Ectodermal cell (in vitro differentiated cells): ENCODE measurements around the gene GABRE. TPM values are rescaled to one million over a fixed set of nuclear protein-coding genes. Genes with fewer than 3 reads are reported as not detected.

Source experiments
- H3K27ac ChIP-seq: 2 replicates; pipeline ENCODE4 v1.7.0; 2013; ENCODE audit warnings: mild to moderate bottlenecking, low read depth, low read length; ENCODE audit not compliant: insufficient read depth, poor library complexity, severe bottlenecking
- H3K27me3 ChIP-seq: 2 replicates; pipeline ENCODE4 v1.7.0; 2013; ENCODE audit warnings: mild to moderate bottlenecking, low read length; ENCODE audit not compliant: insufficient read depth, control insufficient read depth, poor library complexity, severe bottlenecking
- H3K36me3 ChIP-seq: one replicate; pipeline ENCODE4 v1.7.0; 2013; ENCODE audit warnings: low read length; ENCODE audit not compliant: control insufficient read depth, insufficient read depth
- H3K4me1 ChIP-seq: one replicate; pipeline ENCODE4 v1.7.0; 2013; ENCODE audit warnings: low read length; ENCODE audit not compliant: control insufficient read depth, insufficient read depth
- H3K4me3 ChIP-seq: 2 replicates; pipeline ENCODE4 v1.7.0; 2013; ENCODE audit warnings: low read depth, low read length, control low read depth; ENCODE audit not compliant: insufficient read depth
- H3K9me3 ChIP-seq: 2 replicates; pipeline ENCODE4 v1.7.0; 2013; ENCODE audit warnings: mild to moderate bottlenecking, low read length, moderate library complexity; ENCODE audit not compliant: control insufficient read depth
- WGBS, 2 experiments: methylation state at CpG; one replicate each; pipeline ENCODE4 v1.1.7; 2013; ENCODE audit warnings: missing lambda C conversion rate in 2 of 2; 5-methylcytosine and 5-hydroxymethylcytosine counted together
- polyA plus RNA-seq, 4 experiments: library from polyadenylated mRNA; stranded (reverse); fragments of 50-300 nt; gene quantifications; one replicate each; pipeline ENCODE4 v1.2.3, GENCODE V29; 2013

The GABRE gene
- 3.7 TPM for polyA plus RNA-seq (2013, experiment 1 of 4)
- 3.1 TPM for polyA plus RNA-seq (2013, experiment 2 of 4)
- polyA plus RNA-seq (2013, experiment 3 of 4), result 1.6 TPM
- 2.7 TPM for polyA plus RNA-seq (2013, experiment 4 of 4)

GRCh38 chrX:151974336-151975227 is at the start of gene GABRE:
Gene GABRE, minus strand, starts transcription at chrX:151974676. Its CDS starts 51 bp downstream, at chrX:151974625.
- H3K9me3 ChIP-seq, result no peaks in the 10 kb centered on the region
- H3K4me1 ChIP-seq, result no peaks in the 10 kb centered on the region
- H3K4me3 ChIP-seq, result peak within 1 kb of the TSS; percentile 29
- H3K36me3 ChIP-seq, result no peaks in the 10 kb centered on the region
- H3K27ac ChIP-seq, result no peak within 1 kb of the TSS
- WGBS, 2 experiments, result 3 to 4% methylated on average over 85 to 90 of the region's 90 CpGs
- peaks cover 31% of the 10 kb centered on the region for H3K27me3 ChIP-seq

- WGBS, 2 experiments, result 98 to 100% methylated on average over 2 to 3 of the region's 3 CpGs
- Histone ChIP-seq H3K36me3 (no peaks in the 10 kb centered on the region), H3K27ac (no peak overlapping the region), H3K4me3 (no peak overlapping the region), H3K4me1 (no peaks in the 10 kb centered on the region), H3K9me3 (no peaks in the 10 kb centered on the region), H3K27me3 (no peaks in the 10 kb centered on the region)
These were observed 46.4 kb upstream of the GABRE start for GRCh38 chrX:152020888-152021287.

- no peak overlapping the region for H3K4me3 ChIP-seq
- 92 to 95% methylated on average over 5 of the region's 5 CpGs for WGBS, 2 experiments
- no peaks in the 10 kb centered on the region for H3K36me3 ChIP-seq
- H3K27ac ChIP-seq, result no peak overlapping the region
- no peaks in the 10 kb centered on the region for H3K27me3 ChIP-seq
- no peaks in the 10 kb centered on the region for H3K4me1 ChIP-seq
- H3K9me3 ChIP-seq, result no peaks in the 10 kb centered on the region
These were observed 25.3 kb upstream of the GABRE start for GRCh38 chrX:151999813-152000212.

DNA sequence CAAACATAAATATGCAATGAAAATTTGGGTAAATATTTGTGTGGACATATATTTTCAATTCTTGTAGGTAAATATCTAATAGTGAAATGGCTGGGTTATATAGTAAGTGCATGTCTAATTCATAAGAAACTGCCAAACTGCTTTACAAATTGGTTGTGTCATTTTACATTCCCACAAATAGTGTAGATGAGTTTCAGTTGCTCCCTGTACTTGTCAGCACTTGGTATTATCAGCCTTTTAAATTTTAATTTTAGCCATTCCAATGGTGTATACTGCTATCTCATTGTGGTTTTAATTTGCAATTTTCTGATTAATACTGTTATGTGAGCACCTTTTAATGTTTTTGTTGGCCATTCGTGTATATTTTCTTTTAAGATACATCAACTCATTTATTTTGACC is 23.1 kb upstream of the GABRE start:
- WGBS, 2 experiments, result no CpG with 5 or more reads among the region's 1 CpG
- no peak overlapping the region for H3K27ac ChIP-seq
- no peaks in the 10 kb centered on the region for H3K9me3 ChIP-seq
- no peaks in the 10 kb centered on the region for H3K4me1 ChIP-seq
- H3K36me3 ChIP-seq, result no peaks in the 10 kb centered on the region
- H3K4me3 ChIP-seq, result no peak overlapping the region
- H3K27me3 ChIP-seq, result no peaks in the 10 kb centered on the region

DNA sequence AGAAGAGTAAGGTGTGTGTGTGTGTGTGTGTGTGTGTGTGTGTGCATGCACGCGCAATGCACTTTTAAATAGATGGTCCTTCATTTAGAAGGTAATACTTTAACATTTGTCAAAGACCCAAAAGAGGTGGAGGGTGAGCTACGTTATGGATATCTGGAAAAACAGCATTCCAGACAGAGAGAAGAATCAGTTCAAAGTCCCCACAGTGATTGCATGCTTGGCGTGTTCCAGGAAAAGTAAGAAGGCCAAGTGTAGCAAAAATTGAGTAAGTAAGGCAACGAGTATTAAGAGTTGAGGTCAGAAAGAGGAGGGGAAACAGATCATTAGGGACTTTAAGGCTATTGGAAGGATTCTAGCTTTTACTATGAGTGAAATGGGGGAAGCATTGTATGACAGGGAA is 21.9 kb upstream of the GABRE start:
- H3K36me3 ChIP-seq, result no peaks in the 10 kb centered on the region
- H3K9me3 ChIP-seq, result no peaks in the 10 kb centered on the region
- WGBS, 2 experiments, result 84 to 89% methylated on average over 5 of the region's 5 CpGs
- H3K27me3 ChIP-seq, result no peaks in the 10 kb centered on the region
- H3K4me3 ChIP-seq, result no peak overlapping the region
- H3K27ac ChIP-seq, result no peak overlapping the region
- no peaks in the 10 kb centered on the region for H3K4me1 ChIP-seq

DNA sequence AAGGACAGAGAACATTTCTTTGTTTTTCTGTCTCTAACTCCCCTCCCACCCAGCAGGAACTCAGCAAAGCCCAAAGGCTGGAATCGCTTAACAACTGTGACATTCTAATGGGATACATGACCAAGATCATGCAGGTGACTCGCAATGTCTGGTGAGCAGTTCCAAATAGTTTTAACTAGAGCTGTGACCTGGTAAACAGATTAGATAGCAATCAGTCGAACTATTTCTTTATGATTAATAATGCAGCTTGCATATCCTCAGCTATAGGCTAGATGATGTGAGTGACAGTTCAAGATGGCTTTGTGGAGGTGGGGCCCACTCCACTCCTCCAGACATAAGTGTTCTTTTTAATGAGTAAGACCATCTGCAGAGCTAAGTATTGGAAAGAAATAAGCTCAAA is 20.0 kb upstream of the GABRE start:
- WGBS, 2 experiments, result 72 to 79% methylated on average over 3 of the region's 3 CpGs
- H3K27me3 ChIP-seq, result no peaks in the 10 kb centered on the region
- no peak overlapping the region for H3K4me3 ChIP-seq
- no peaks in the 10 kb centered on the region for H3K9me3 ChIP-seq
- no peaks in the 10 kb centered on the region for H3K36me3 ChIP-seq
- H3K27ac ChIP-seq, result no peak overlapping the region
- H3K4me1 ChIP-seq, result no peaks in the 10 kb centered on the region

- H3K27ac ChIP-seq, result no peak overlapping the region
- no peaks in the 10 kb centered on the region for H3K36me3 ChIP-seq
- no peaks in the 10 kb centered on the region for H3K4me1 ChIP-seq
- no peaks in the 10 kb centered on the region for H3K9me3 ChIP-seq
- 93 to 100% methylated on average over 1 to 3 of the region's 3 CpGs for WGBS, 2 experiments
- H3K4me3 ChIP-seq, result no peak overlapping the region
- no peaks in the 10 kb centered on the region for H3K27me3 ChIP-seq
These were observed 14.3 kb upstream of the GABRE start for GRCh38 chrX:151988706-151989299.

DNA sequence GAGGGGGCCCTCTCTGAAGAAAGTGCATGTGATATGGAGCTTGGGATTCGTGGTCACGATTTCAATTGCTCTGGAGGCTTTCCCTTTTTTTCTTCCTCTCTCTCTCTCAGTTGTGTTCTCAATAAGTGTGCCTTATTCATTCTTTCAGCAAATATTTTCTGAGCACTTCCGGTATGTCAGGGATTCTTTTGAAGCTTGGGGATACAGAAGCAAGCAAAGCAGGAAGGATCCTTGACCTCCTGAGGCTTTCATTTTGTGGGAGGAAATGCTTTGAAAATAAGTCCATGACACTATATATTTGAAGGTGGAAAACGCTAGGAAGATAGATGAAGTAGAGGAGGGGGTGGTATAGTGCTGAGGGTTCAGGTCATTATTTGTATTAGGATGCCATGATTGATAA is 12.6 kb upstream of the GABRE start:
- H3K27me3 ChIP-seq, result no peaks in the 10 kb centered on the region
- no peaks in the 10 kb centered on the region for H3K36me3 ChIP-seq
- no peak overlapping the region for H3K4me3 ChIP-seq
- H3K4me1 ChIP-seq, result no peaks in the 10 kb centered on the region
- H3K9me3 ChIP-seq, result no peaks in the 10 kb centered on the region
- WGBS, 2 experiments, result 97 to 100% methylated on average over 4 of the region's 4 CpGs
- no peak overlapping the region for H3K27ac ChIP-seq

DNA sequence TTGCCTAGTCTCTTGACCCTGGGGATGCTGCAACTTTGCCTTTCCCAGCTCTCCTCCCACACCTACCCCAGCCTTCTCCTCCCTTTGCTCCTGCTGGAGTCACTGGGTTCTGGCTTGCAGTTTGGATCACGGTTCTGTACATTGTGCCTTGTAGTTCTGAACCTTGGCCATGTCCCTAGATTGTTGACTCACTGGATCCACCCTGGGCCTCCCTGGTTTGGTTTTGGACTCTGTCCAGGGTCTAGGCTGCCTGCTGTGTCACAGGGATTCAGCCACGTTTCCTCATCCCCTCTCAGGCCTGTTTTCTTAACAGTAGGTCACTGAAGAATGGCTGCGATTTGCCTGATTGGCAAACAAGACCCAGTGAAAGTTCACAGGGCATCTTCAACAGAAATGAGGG is 11.5 kb upstream of the GABRE start:
- H3K36me3 ChIP-seq, result no peaks in the 10 kb centered on the region
- H3K9me3 ChIP-seq, result no peaks in the 10 kb centered on the region
- H3K4me1 ChIP-seq, result no peaks in the 10 kb centered on the region
- no peak overlapping the region for H3K4me3 ChIP-seq
- WGBS, 2 experiments, result 89 to 97% methylated on average over 3 of the region's 3 CpGs
- H3K27ac ChIP-seq, result no peak overlapping the region
- no peaks in the 10 kb centered on the region for H3K27me3 ChIP-seq

GRCh38 chrX:151985531-151985930 is 11.1 kb upstream of the GABRE start:
- Histone ChIP-seq H3K27ac (no peak overlapping the region), H3K4me1 (no peaks in the 10 kb centered on the region), H3K27me3 (no peaks in the 10 kb centered on the region), H3K4me3 (no peak overlapping the region), H3K36me3 (no peaks in the 10 kb centered on the region), H3K9me3 (no peaks in the 10 kb centered on the region)
- 94 to 95% methylated on average over 4 of the region's 4 CpGs for WGBS, 2 experiments
